TTC549 (cell line): ENCODE measurements around the gene GH2.
"Not testable (repeated sequence)": the region's sequence is repeated elsewhere in the genome, so short reads cannot be mapped to it uniquely, and the experiment has no call there.

ENCODE experiments used
- FAIRE-seq: peaks from 2 replicates; lab custom pipeline; 2012; peaks lifted over from hg19 to GRCh38; lab: Jason Lieb, UNC

GH2 gene

DNA sequence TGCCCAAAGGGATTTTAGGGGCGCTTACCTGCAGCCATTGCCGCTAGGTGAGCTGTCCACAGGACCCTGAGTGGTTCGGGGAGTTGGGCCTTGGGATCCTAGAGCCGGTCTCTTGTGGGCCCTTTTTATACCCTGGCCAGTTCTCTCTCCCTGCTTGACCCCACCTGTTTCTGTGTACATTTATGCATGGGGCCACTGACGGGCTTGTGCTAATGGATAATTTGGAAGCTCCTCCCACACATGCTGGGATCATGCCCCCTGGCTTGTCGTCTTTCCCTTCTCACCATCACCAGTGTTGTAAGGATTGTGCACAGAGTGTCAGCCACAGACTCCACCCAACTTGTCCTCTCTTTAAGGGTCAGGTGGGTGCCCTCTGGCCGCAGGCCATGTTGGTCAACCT is 8.2 kb downstream of the GH2 start, which contains the start of gene CSH2:
Gene CSH2 (minus strand): TSS at position 101 of the 400 bp plus-strand sequence. CDS start 63 bp downstream, at position 38.
- FAIRE-seq = not testable (repeated sequence)

DNA sequence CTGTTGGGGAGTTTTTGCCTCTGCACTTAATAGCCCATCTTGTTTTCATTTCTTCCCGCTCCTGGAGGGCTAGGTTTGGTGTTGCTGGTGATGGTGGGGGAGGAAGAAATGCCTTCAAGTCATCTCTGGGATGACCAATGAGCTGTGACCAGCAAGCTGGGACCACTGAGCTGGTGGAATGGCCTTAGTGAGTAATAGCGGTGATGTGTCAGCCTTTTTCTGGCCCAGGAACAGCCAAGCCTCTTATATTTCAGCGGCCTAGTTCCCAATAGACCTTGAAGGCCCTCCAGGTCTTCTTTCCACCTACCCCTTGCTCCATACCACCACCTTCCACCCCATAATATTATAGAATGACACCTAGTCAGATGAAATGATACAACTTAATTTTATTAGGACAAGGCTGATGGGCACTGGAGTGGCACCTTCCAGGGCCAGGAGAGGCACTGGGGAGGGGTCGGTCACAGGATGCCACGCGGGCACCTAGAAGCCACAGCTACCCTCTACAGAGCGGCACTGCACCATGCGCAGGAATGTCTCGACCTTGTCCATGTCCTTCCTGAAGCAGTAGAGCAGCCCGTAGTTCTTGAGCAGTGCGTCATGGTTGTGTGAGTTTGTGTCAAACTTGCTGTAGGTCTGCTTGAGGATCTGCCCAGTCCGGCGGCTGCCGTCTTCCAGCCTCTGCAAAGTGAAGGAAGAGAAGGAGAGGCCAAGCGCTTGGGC is 9.9 kb downstream of the GH2 start:
- FAIRE-seq = not testable (repeated sequence)

- FAIRE-seq = not testable (repeated sequence)
These were observed 11.5 kb downstream of the GH2 start for GRCh38 chr17:63870292-63870665.

DNA sequence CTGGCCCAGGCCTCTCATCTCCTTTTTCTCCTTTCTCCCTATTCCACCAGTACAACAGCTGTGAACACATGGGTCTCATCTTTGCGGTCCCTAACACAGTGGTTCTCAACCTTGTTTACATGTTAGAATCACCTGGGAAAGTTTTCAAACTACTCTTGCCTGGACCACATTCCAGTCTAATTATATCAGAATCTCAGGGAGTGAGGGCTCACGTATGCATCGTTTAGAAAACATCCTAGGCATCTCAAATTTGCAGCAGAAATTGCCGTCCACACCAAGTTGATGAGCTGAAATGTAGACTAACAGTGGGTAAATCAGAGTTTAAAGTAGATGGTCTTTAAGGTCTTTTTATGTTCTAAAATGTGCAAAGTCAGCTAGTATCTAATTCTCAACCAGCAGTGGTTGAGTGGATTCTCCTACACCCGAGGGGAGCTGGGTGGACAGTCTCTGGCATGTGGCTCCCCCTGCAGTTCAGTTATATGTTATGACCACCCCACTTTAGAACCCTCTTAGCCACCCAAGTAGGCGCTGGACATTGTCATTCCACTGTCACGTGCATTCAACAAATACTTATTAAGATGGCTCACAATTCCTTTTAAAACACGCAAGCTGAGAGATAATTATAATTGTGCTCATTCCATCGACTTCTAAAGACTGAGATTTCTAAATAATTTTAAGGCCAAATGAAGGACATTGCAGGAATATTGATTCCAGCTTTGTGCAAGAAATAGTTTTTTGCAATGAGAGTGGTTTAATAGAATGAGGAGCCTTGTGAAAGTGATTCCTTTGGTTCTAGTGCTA is 12.1 kb downstream of the GH2 start:
- FAIRE-seq = not testable (repeated sequence)

- not testable (repeated sequence) for FAIRE-seq
These were observed 15.1 kb downstream of the GH2 start for GRCh38 chr17:63866625-63867024.

GRCh38 chr17:63859257-63859656 is 22.5 kb downstream of the GH2 start:
- FAIRE-seq = no peak

DNA sequence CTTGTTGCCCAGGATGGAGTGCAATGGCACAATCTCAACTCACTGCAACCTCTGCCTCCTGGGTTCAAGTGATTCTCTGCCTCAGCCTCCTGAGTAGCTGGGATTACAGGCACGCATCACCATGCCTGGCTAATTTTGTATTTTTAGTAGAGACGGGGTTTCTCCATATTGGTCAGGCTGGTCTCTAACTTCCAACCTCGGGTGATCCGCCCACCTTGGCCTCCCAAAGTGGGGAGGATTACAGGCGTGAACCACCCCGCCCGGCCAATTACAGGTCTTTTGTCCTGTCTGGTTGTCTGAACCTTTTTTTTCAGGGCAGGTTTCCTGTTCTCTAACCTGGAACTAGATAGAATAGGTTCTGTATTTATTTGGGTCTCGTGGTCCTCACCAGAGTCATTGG is 25.3 kb downstream of the GH2 start:
- FAIRE-seq = not testable (repeated sequence)

DNA sequence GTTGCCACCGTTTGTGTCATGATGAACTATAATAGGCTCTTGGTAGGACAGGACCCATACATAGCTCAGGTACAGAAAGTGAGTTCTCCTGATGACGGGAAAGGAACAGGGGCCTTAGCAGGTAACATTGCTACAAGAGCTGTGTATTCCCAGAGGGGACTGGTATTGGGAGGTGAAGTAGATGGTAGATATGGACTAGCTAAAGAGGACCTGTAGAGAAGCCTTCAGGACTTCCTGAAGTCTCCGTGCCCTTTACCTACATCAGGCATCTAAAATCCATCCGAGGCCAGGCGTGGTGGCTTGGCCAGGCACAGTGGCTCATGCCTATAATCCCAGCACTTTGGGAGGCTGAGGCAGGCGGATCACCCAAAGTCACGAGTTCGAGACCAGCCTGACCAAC is 26.6 kb downstream of the GH2 start:
- FAIRE-seq = no peak

DNA sequence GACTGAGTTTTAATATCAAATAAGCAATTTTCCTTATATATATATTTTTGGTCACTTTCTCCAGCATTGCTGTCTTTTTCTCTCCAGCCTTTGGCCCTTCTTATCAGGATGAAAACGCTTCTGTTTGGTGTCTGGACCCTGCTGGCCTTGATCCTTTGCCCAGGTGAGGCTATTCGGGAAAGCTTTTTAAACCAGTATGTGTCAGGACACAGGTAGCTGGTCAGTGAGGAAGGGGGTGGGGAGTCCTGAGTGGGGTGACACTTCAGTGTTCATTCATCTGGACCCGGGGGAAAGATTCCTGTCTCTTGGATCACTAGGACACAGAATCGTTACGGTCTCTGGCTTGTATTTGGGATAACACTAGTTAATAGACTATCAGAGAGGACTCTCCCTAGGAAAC is 27.0 kb downstream of the GH2 start:
- FAIRE-seq = no peak

DNA sequence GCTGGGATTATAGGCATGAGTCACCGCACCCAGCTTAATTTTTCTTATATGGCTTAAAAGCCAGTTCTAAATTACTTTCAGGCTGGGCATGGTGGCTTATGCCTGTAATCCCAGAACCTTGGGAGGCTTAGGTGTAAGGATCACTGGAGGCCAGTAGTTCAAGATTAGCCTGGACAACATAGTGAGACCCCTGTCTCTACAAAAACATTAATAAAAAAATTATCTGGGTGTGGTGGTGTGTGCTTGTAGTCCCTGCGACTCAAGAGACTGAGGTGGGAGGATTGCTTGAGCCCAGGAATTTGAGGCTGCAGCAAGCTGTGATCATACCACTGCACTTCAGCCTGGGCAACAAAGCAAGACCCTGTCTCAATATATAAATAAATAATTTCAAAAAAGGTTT is 28.5 kb downstream of the GH2 start:
- no peak for FAIRE-seq

DNA sequence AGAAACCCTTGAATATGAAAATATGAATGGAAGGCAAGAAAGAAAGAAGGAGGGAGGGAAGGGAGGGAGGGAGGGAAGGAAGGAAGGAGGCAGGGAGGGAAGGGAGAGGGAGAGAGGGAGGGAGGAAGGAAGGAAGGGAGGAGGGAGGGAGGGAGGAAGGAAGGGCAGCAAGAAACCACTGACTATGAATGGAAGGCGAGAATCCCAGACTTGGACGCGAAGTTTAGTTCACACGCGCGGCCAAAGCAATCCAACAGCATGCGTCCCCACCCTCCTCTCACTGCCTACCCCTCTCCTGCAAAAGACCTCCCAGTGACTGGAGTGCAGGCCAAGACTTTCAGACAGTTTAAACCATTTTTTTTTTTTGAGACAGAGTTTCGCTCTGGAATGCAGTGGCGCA is 31.3 kb downstream of the GH2 start:
- no peak for FAIRE-seq

GRCh38 chr17:63848834-63849689 is 32.7 kb downstream of the GH2 start:
- FAIRE-seq = no peak

DNA sequence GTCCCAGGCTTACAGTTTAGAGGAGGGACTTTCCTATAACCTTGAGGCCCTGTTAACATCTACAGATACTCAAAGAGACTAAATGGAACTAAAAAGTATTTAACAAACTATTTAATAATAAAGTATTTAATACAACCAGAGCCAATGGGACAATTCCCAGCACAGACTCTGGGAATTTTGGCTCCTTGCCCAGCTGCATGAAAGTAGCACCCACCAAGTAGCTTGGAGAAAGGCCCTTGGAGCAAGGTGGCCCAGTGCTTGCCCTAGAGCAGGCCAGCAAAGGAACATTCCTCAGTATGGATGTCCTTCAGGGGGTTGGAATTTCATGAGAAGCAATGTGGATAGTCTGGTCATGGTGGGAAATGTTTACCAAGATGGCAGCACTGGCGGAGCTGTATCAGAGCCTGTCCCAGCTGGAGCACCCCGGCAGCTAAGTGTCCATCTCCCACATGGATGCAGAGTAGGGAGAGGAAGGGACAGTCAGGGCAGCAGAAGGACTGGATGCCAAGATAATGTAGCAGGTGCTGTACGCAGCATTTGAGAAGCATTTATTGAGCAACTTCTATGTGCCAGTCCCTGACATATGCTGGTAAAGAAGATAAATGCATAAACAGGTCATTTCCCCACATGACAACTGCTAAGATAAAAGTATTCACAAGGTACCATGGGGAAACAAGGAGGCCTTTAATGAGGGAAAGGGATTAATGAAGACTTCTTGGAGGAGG is 34.1 kb downstream of the GH2 start:
- no peak for FAIRE-seq

DNA sequence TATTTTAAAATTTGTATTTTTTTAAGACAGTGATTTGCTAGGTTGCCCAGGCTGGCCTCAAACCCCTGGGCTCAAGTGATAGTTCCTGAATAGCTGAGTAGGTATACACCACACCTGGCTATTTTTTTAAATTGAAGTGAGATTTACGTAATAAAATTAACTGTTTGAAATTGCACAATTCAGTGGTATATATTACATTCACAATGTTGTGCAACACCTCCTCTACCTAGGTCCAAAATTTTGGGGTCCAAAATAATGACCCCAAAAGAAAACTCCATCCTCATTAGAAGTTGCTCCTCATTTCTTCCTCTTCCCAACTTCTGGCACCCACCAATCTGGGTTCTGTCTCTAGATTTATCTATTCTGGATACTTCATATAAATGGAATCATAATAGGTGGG is 36.2 kb downstream of the GH2 start:
- FAIRE-seq = no peak

DNA sequence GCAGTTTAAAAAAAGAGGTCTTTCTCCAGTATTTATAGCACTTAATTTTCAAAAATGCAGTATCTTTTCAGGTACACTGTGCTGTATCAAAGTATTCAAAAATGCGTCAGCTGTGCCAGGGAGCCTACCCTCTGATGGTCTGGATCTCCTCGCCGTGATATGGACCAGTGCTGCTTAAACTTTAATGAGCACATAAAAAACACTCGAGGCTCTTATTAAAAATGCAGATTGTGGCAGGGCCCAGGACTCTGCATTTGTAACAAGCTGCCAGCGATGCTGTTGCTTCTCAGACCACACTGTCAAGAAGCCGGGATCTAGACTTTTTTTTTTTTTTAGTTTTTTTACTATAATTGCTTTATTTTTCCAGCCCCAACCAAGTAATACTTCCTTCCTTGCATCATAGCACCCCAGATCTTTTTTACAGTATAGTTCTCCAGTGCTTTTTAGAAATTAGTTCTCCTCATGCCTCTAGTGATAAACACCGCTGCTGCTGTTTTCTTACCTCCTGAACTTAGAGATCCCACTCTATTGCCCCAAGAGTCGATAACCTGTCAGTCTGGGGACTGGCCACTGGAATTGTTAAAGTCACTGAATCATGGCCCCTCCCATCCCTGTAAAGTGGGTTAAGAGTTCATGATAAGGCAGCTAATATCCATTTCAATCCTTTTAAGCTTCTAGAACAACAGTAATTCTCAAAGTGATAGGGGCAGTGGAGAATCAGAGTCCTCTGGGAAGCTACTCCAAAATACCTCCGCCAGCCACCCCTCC is 37.6 kb downstream of the GH2 start:
- FAIRE-seq = no peak

DNA sequence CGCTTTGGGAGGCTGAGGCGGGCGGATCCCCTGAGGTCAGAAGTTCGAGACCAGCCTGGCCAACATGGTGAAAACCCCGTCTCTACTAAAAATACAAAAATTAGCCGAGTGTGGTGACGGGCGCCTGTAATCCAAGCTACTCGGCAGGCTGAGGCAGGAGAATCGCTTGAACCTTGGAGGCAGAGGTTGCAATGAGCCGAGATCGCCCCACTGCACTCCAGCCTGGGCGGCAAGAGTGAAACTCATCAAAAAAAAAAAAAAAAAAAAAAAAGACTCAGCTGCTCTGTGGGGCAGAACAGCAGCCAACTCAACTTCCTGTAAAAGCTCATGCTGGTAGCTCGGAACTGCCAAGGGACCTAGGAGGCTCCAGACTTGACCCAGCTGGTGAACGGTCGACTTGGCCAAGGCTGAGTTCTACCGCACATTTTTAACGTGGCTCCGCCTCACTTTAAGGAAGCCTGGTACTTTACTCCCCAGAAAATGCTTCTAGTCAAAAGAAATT is 38.3 kb downstream of the GH2 start:
- FAIRE-seq = not testable (repeated sequence)

DNA sequence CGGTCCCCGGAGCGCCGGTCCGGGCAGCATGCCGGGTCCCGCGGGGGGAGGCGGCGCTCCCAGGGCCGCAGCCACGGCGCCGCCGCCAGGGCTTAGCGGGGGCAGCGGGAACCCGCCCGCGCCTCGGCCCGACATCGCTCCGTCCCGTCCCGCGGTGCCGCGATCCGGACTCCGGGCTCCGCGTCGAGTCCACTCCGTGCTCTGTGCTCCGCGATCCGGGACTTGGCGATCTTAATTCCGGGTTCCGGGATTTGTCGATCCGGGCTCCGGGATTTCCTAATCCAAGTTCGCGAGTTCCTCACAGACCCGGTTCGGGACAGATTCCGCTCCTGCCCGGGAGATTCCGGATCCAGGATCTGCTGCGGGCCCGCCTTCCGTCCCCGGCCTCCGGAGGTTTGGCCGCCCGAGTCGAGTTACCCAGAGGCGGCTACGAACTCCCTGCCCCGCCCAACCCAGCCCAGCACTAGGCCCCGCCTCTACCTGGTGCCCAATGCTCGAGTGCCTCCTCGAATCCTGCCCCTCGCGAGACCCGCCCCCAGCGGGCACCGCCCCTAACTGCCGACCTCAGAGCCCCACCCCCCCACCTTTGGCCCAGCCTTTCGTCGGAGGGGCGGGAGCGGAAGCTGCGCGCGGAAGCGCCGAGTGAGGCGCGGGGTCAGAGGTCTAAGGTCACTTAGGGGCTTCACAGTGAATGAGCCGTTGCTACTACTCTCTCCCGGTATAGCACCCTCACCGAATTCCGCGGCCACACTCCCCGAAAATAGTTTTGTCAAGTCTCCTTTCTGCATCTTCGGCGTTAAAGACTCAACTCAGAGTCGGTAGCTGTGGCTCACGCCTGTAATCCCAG is 39.0 kb downstream of the GH2 start, which contains the start of gene SMARCD2:
Gene SMARCD2 (minus strand): TSS at position 146 of the 847 bp plus-strand sequence. CDS start 11 bp downstream, at position 135.
- no peak for FAIRE-seq

DNA sequence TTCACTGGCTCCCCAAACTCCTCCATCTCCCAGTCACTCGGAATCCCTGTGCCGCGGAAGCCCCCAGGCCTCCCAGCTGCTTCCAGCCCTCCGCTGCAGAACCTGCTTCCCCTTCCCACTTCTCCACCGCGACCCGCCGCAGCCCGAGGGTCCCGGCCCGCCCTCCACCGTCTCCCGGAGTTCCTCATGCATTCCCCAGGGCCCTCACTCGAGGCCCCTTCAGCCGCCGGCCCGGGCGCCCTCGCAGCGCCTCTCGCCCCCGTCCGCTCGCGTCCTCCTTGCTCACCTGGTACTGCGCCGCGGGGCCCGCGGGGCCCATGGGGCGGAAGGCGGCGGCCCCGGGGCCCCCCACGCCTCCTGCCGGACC is 39.6 kb downstream of the GH2 start:
- FAIRE-seq = no peak

DNA sequence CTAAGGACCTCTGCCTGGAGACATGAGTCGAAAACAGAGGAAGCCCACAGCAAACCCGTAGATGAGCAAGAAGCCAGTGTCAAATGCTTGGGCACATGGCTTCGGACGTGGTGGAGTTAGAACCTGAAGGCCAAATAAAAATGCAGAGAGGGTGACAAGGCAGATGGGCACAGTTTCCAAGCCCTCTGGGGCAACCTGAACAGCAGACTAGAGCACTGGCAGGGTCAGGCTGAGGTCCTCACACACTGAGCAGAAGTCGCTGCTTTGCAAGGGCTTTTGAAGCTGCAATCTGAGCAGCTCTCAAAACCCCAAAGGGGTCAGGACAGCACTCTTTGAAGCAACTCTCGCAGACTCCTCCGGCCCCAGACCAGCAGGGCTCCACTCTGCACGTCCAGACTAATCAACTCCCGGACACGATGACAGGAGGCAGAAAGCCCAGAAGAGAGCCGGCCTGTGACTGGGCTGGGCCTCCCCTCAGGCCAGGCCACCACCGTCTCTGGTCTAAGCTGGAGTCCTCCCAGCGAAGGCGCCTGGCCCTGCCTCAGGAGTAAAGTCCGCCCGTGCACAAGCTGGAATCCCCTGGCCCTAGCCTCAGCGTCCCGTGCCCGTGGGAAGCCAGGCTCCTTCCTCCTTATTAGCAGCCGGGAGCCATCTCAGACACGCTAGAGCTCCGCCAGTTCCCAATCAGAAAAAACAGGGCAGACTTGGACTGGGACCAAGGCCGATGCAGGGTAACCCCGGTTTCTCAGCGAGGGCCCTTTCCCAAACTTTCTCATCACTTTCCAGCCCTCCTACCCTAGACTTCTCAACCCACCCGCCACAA is 40.2 kb downstream of the GH2 start:
- no peak for FAIRE-seq
